GM18511 (cell line): ENCODE results near the gene BAZ1A.
"Not testable (repeated sequence)": the region's sequence is repeated elsewhere in the genome, so short reads cannot be mapped to it uniquely, and the experiment has no call there.

Experiments
- ATAC-seq: cut with Tn5 transposase; IDR thresholded peaks from one replicate; pipeline ENCODE4 v1.9.1; 2021; ENCODE audit warnings: mild to moderate bottlenecking, moderate library complexity; ENCODE audit not compliant: unreplicated experiment

BAZ1A gene

DNA sequence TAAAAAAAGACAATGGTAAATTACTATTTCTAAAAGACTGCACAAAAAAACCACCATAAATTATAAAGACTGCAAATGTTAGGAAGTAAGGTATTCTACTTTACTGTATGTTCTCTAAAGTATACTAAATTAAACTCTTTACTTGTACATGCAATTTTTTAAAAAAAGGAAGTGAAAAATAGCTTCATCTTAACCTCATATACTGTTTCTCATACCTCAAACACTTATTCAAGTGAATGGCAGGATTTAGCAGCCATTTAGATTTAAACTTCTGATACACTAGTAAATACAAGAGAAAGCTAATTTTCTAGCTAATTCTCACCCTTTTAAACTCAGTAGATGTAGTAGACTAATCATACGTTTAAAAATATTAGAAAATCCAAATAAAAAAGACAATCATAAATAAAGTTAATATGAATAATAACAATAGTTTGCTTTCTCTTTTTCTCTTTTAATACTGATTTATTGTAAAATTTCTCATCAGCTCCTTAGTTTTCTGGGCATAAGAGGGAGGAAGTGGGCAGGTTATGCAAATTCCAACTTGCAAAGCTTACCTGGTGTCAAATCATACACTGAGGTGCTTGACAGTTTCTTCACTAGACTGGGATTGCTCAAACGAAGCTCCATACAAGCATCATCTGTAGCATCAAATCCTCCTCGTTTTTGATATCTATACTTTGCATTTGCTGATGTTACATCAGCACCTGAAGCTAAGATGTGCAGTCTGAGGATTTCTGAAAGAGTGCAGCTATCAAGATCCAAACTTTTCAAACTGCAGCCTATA lies 89.7 kb downstream of the BAZ1A start:
- ATAC-seq, result peak; percentile 81

DNA sequence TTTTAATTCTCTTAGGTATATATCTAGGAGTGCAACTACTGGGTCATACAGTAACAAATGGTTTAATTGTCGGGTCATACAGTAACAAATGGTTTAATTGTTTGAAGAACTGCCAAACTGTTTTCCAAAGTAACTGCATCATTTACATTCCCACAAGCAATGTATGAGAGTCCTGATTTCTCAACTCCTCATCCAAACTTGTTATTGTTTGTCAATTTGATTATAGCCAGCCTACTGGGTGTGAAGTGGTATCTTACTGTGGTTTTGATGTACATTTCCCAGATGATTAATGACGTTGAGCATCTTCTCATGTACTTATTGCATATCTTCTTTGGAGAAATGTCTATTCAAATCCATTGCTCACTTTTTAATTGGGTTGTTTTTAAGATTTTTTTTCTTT lies 93.1 kb downstream of the BAZ1A start:
- ATAC-seq, result no peak

GRCh38 chr14:34781242-34781641 lies 93.9 kb downstream of the BAZ1A start:
- ATAC-seq, result no peak

GRCh38 chr14:34780646-34781045 lies 94.5 kb downstream of the BAZ1A start:
- ATAC-seq, result no peak

DNA sequence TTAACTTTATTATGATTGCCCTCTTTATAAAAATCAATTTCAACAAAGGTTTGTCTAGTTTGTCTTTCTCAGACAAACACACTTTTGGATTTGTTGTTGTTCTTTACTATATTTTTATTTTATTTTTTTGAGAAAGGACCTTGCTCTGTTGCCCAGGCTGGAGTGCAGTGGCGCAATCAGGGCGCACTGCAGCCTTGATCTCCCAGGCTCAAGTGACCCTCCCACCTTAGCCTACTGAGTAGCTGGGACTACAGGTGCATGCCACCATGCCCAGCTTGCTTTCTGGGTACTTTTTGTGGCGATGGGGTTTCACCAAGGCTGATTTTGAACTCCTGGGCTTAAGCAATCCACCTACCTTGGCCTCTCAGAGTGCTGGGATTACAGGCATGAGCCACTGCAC lies 96.4 kb downstream of the BAZ1A start:
- no peak for ATAC-seq

DNA sequence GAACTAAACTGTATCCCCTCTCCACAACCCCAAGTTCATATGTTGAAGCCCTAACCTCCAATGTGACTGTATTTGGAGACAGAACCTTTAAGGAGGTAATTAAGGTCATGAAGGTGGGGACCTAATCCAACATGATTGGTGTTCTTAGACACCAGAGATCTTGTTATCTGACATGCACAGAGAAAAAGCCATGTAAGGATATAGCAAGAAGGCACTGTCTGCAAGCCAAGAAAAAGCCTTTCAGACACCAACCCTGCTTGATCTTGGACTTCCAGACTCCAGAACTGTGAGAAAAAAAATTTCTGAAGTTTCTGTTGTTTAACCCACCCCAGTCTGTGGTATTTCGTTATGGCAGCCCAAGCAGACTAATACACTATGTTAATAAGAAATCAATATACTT lies 98.5 kb downstream of the BAZ1A start:
- ATAC-seq, result no peak

GRCh38 chr14:34775922-34776321 lies 99.2 kb downstream of the BAZ1A start:
- ATAC-seq, result no peak

DNA sequence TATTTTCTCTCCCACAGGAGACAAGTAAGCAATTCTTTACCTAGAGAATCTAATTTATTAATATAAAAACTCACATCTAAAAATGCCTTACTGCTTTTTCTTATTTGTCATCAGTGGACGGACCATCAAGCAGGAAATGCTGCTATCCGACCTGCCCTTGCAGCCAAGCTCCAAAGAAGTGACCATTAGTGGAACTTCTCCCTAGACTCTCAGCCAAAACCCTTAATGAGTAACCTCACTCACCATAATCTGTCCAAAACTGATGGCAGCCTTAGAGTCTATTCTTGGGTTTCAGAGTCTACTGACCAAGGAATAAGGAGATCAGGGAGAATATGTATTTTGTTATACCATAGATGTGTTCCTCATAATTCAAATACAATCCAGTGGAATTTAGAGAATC lies 99.8 kb downstream of the BAZ1A start:
- no peak for ATAC-seq

- ATAC-seq, result no peak
These were observed 104.3 kb downstream of the BAZ1A start for GRCh38 chr14:34770901-34771300.

- ATAC-seq, result no peak
These were observed 108.6 kb downstream of the BAZ1A start for GRCh38 chr14:34766606-34767005.

DNA sequence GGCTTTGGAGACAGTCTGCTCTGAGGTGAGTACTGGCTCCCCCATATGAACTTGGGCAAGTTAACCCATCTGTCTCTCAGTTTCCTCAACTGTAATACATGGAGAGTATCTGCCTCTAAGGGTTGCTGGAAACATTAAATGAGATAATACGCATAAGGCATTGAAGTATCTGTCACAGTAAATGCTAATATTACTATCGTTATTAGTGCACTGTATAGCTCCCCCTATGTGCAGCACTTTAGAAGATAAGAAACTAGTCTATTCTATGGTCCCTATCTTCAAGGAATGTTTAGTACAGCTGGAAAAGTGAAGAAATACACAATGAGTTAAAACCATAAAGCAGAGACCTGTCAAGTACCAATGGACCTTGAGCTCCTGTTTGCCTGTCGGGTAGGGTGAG lies 109.1 kb downstream of the BAZ1A start:
- no peak for ATAC-seq

GRCh38 chr14:34755215-34755614 lies 119.9 kb downstream of the BAZ1A start:
- ATAC-seq, result no peak

GRCh38 chr14:34754687-34755086 lies 120.5 kb downstream of the BAZ1A start:
- ATAC-seq, result no peak

DNA sequence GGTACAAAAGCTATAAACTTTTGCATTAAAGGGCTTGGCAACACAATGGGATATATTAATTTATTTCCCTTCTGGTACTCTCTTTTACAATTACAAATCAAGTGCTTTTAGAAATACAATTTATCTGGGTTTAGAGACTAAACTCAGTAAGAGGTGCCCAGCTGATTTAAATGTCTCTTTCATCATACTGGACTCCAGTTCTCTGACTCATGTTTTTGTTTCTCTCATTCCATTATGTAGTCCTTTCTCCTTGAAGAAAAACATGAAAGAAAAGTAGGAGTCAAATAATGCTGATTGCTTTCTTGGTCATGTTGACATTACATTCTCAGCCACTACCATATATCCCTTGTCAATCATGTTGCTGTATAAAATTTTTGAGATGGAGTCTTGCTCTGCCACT lies 124.5 kb downstream of the BAZ1A start:
- ATAC-seq, result no peak

GRCh38 chr14:34750233-34750632 lies 124.9 kb downstream of the BAZ1A start:
- no peak for ATAC-seq

GRCh38 chr14:34749408-34749807 lies 125.8 kb downstream of the BAZ1A start:
- no peak for ATAC-seq

- no peak for ATAC-seq
These were observed 132.7 kb downstream of the BAZ1A start for GRCh38 chr14:34742270-34743115.

DNA sequence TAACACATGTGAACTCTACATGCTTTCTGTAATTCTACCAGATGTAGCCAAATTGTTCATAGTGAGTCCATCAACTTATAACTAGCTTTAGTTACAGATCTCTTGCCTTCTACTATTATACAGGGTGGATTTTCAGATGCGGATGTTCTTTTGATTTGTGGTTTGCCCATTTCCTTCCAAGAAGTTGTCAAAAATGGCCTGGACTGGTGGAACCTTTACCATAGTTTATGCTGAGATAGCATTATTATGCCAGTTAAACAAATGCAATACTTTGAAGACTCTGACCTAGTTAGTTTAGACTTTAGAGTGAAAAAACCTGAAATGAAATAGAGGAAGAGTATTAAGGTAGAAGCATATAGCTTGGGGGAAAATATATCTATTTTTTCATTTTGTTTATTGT lies 133.3 kb downstream of the BAZ1A start:
- ATAC-seq, result no peak

GRCh38 chr14:34740139-34740538 lies 135.0 kb downstream of the BAZ1A start:
- not testable (repeated sequence) for ATAC-seq

- not testable (repeated sequence) for ATAC-seq
These were observed 138.1 kb downstream of the BAZ1A start for GRCh38 chr14:34737079-34737478.

- no peak for ATAC-seq
These were observed 141.9 kb downstream of the BAZ1A start for GRCh38 chr14:34733245-34733644.

- no peak for ATAC-seq
These were observed 142.4 kb downstream of the BAZ1A start for GRCh38 chr14:34732802-34733201.
